Liver (tissue), 9 donors: ENCODE data around the gene LAMA2. TPM values are rescaled to one million over a fixed set of nuclear protein-coding genes. Genes with fewer than 3 reads are reported as not detected.

ENCODE experiments used
- DNase-seq: peaks from one replicate; pipeline ENCODE4 v3.0.0-alpha.2; 2017; ENCODE audit warnings: low spot score
- H3K27ac ChIP-seq, 2 donors: one replicate each; pipeline ENCODE4 v1.7.0; 2013; ENCODE audit warnings: inconsistent platforms in 2 of 2, low read length in 2 of 2, control low read depth in 1 of 2, low read depth in 1 of 2, mild to moderate bottlenecking in 1 of 2
- H3K27me3 ChIP-seq, 4 donors: one replicate each; pipeline versions ENCODE4 v1.6.1 to v1.7.0; 2013; ENCODE audit warnings: low read length in 3 of 4, inconsistent platforms in 1 of 4, mild to moderate bottlenecking in 1 of 4, moderate library complexity in 1 of 4; ENCODE audit not compliant: control insufficient read depth in 4 of 4, insufficient read depth in 4 of 4
- H3K36me3 ChIP-seq, 4 donors: one replicate each; pipeline versions ENCODE4 v1.6.1 to v1.7.0; 2013; ENCODE audit warnings: low read length in 3 of 4, mild to moderate bottlenecking in 3 of 4, low read depth in 1 of 4, moderate library complexity in 1 of 4; ENCODE audit not compliant: control insufficient read depth in 4 of 4, insufficient read depth in 3 of 4
- H3K4me1 ChIP-seq, 4 donors: one replicate each; pipeline versions ENCODE4 v1.6.1 to v1.7.0; 2013; ENCODE audit warnings: low read length in 3 of 4, mild to moderate bottlenecking in 3 of 4, moderate library complexity in 1 of 4; ENCODE audit not compliant: control insufficient read depth in 4 of 4, insufficient read depth in 4 of 4
- H3K4me3 ChIP-seq, 3 donors: one replicate each; pipeline versions ENCODE4 v1.6.1 to v1.7.0; 2013; ENCODE audit warnings: low read length in 3 of 3, control low read depth in 1 of 3, low read depth in 1 of 3, mild to moderate bottlenecking in 1 of 3
- H3K9ac ChIP-seq, 2 donors: one replicate each; pipeline ENCODE4 v1.7.0; 2013; ENCODE audit warnings: low read length in 2 of 2, mild to moderate bottlenecking in 2 of 2, moderate library complexity in 2 of 2, control low read depth in 1 of 2, low read depth in 1 of 2
- H3K9me3 ChIP-seq, 4 donors: one replicate each; pipeline versions ENCODE4 v1.6.1 to v1.7.0; 2013; ENCODE audit warnings: low read length in 3 of 4; ENCODE audit not compliant: control insufficient read depth in 4 of 4
- CTCF ChIP-seq: fragments of 150-350 bp; IDR thresholded peaks from 2 replicates; pipeline ENCODE4 v1.5.1; 2017; ENCODE audit warnings: improper control_type of control experiment, low read depth, low read length; ENCODE audit not compliant: missing input control
- EGR1 ChIP-seq, 2 donors: IDR thresholded peaks; 2 replicates each; pipeline ENCODE4 v1.6.1; 2016 to 2018; ENCODE audit warnings: antibody characterized with exemption in 2 of 2, low read depth in 2 of 2
- FOXA1 ChIP-seq: IDR thresholded peaks from 2 replicates; pipeline ENCODE4 v1.6.1; 2016; ENCODE audit warnings: antibody characterized with exemption
- GABPA ChIP-seq, 2 donors: IDR thresholded peaks in 1 of 2; conservative IDR thresholded peaks in 1 of 2; 2 replicates each; pipeline ENCODE4 v1.6.1; 2016; ENCODE audit warnings: antibody characterized with exemption in 2 of 2, mild to moderate bottlenecking in 1 of 2, moderate library complexity in 1 of 2
- HNF4A ChIP-seq, 2 donors: conservative IDR thresholded peaks; 2 replicates each; pipeline ENCODE4 v1.6.1; 2016; ENCODE audit warnings: antibody characterized with exemption in 2 of 2, mild to moderate bottlenecking in 2 of 2
- HNF4G ChIP-seq: IDR thresholded peaks from 2 replicates; pipeline ENCODE4 v1.6.1; 2016; ENCODE audit warnings: antibody characterized with exemption
- JUND ChIP-seq, 2 donors: IDR thresholded peaks; 2 replicates each; pipeline ENCODE4 v1.6.1; 2016; ENCODE audit warnings: antibody characterized with exemption in 2 of 2
- NR2F2 ChIP-seq: IDR thresholded peaks from 2 replicates; pipeline ENCODE4 v1.6.1; 2016; ENCODE audit warnings: antibody characterized with exemption
- RAD21 ChIP-seq, 2 donors: IDR thresholded peaks; 2 replicates each; pipeline ENCODE4 v1.6.1; 2016; ENCODE audit warnings: antibody characterized with exemption in 2 of 2, mild to moderate bottlenecking in 2 of 2
- REST ChIP-seq: IDR thresholded peaks from 2 replicates; pipeline ENCODE4 v1.6.1; 2016; ENCODE audit warnings: antibody characterized with exemption, mild to moderate bottlenecking
- RXRA ChIP-seq, 2 donors: IDR thresholded peaks; 2 replicates each; pipeline ENCODE4 v1.6.1; 2017 to 2018; ENCODE audit warnings: antibody characterized with exemption in 2 of 2, mild to moderate bottlenecking in 1 of 2
- SP1 ChIP-seq: IDR thresholded peaks from 2 replicates; pipeline ENCODE4 v1.6.1; 2018; ENCODE audit warnings: antibody characterized with exemption, mild to moderate bottlenecking
- TAF1 ChIP-seq: conservative IDR thresholded peaks from 2 replicates; pipeline ENCODE4 v1.6.1; 2016; ENCODE audit warnings: antibody characterized with exemption, mild to moderate bottlenecking
- YY1 ChIP-seq: IDR thresholded peaks from 2 replicates; pipeline ENCODE4 v1.6.1; 2016; ENCODE audit warnings: antibody characterized with exemption, mild to moderate bottlenecking
- ZBTB33 ChIP-seq: IDR thresholded peaks from 2 replicates; pipeline ENCODE4 v1.6.1; 2016; ENCODE audit warnings: antibody characterized with exemption
- WGBS: extraction: QIAGEN DNeasy Blood & Tissue Kit; methylation state at CpG from one replicate; pipeline ENCODE4 v1.1.7; 2013; 5-methylcytosine and 5-hydroxymethylcytosine counted together
- polyA plus RNA-seq, 2 donors: library from polyadenylated mRNA; stranded (reverse) in 1 of 2; unstranded in 1 of 2; fragments of 200-250 nt in 1 of 2; fragments of >200 nt in 1 of 2; fragmentation: Nextera tagmentation in 1 of 2; extraction: Ambion mirVana in 1 of 2; gene quantifications; one replicate each; pipeline versions ENCODE4 v1.2.1 to v1.2.3, GENCODE V29; 2013 to 2015
- total RNA-seq, 2 donors: library from RNA; depleted of rRNA; stranded (reverse); fragments of >200 nt; gene quantifications; one replicate each; pipeline ENCODE4 v1.2.3, GENCODE V29; 2014
- TF ChIP-seq, protein P1 (sequence below): IDR thresholded peaks from 2 replicates; pipeline ENCODE4 v1.6.1; 2016; ENCODE audit warnings: antibody characterized with exemption
- TF ChIP-seq, protein P2 (sequence below): IDR thresholded peaks from 2 replicates; pipeline ENCODE4 v1.6.1; 2016; ENCODE audit warnings: antibody characterized with exemption
- donor health status: healthy.
- donor health status: healthy.
- donor health status: healthy.
- donor health status: healthy.
- donor health status: healthy.

The LAMA2 gene
- total and polyA plus RNA-seq, 4 donors = 1.3 to 17.0 (median 3.0) TPM

GRCh38 chr6:129208415-129209034 is 325.6 kb downstream of the LAMA2 start:
- Histone ChIP-seq H3K4me3 (no peak overlapping the region), H3K9ac (no peak overlapping the region), H3K9me3 (no peaks in the 10 kb centered on the region), H3K4me1 (no peaks in the 10 kb centered on the region), H3K27ac (no peak overlapping the region), H3K27me3 (no peaks in the 10 kb centered on the region), H3K36me3 (no peaks in the 10 kb centered on the region)
- DNase-seq = no peak
- TF ChIP-seq NR2F2 (no peak), CTCF (no peak), RAD21 (IDR thresholded peaks at IDR 0.05) (no peak), FOXA1 (no peak), YY1 (no peak), ZBTB33 (no peak), HNF4G (no peak), EGR1 (IDR thresholded peaks at IDR 0.05; ENCODE audit: low read depth in 2 of 2) (no peak), JUND (IDR thresholded peaks at IDR 0.05) (no peak), SP1 (no peak), RXRA (IDR thresholded peaks at IDR 0.05) (no peak), GABPA (IDR thresholded peaks at IDR 0.05 in 1 of 2, conservative IDR thresholded peaks at IDR 0.05 in 1 of 2) (no peak), REST (no peak)
- TF ChIP-seq, protein P1, sequence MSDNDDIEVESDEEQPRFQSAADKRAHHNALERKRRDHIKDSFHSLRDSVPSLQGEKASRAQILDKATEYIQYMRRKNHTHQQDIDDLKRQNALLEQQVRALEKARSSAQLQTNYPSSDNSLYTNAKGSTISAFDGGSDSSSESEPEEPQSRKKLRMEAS = no peak
- TF ChIP-seq, protein P2, sequence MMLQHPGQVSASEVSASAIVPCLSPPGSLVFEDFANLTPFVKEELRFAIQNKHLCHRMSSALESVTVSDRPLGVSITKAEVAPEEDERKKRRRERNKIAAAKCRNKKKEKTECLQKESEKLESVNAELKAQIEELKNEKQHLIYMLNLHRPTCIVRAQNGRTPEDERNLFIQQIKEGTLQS = no peak

DNA sequence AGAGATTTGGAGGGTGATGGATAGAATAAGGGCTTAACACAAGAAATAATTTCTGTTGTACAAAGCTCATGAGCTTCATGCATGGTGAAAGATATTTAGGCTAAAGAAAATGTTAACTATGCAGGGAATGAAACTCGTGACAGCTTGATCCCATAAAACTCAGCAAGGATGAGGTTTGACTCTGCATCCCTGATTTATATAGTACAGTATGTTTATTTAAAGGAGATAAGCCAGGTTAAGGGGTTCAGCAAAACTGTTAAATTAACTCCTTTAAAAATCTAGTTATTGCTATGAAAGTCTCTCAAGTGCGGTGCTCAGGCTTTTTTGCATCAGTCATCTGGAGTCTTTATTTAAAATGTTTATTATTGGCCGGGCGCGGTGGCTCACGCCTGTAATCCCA is 326.4 kb downstream of the LAMA2 start:
- Histone ChIP-seq H3K27ac (no peak overlapping the region), H3K36me3 (no peaks in the 10 kb centered on the region), H3K4me1 (no peaks in the 10 kb centered on the region), H3K9ac (no peak overlapping the region), H3K27me3 (no peaks in the 10 kb centered on the region), H3K9me3 (no peaks in the 10 kb centered on the region), H3K4me3 (no peak overlapping the region)
- 78% methylated on average over 6 of the region's 6 CpGs for WGBS
- DNase-seq = no peak
- TF ChIP-seq CTCF (no peak), HNF4A (conservative IDR thresholded peaks at IDR 0.05) (no peak), TAF1 (no peak), REST (no peak), NR2F2 (no peak), FOXA1 (no peak), EGR1 (IDR thresholded peaks at IDR 0.05; ENCODE audit: low read depth in 2 of 2) (no peak), JUND (IDR thresholded peaks at IDR 0.05) (no peak), SP1 (no peak), RXRA (IDR thresholded peaks at IDR 0.05) (no peak)
- TF ChIP-seq, protein P2 = no peak
